ENCODE results near the gene LARGE1. TPM values are rescaled to one million over a fixed set of nuclear protein-coding genes. Genes with fewer than 3 reads are reported as not detected.

LARGE1 gene
- total and polyA plus RNA-seq, 2 of the 13 experiments (the other 11 are each of a cell fraction or from before 2014, with no cell fraction given): 8.4 to 11.0 TPM

- TF ChIP-seq MED8 (CRISPR knock-in tag; IDR thresholded peaks at IDR 0.05; ENCODE audit: insufficient replicate concordance): no peak
- TF ChIP-seq MBNL3 (CRISPR knock-in tag; conservative IDR thresholded peaks at IDR 0.05): no peak
- no peak for TF ChIP-seq KDM5A (IDR thresholded peaks at IDR 0.05; ENCODE audit: borderline replicate concordance, low read length)
- no peak for TF ChIP-seq REPIN1 (CRISPR knock-in tag; IDR thresholded peaks at IDR 0.05; ENCODE audit: borderline replicate concordance, low read depth)
- TF ChIP-seq RFX3 (CRISPR knock-in tag; IDR thresholded peaks at IDR 0.05): no peak
- TF ChIP-seq NFIB (CRISPR knock-in tag; IDR thresholded peaks at IDR 0.05; ENCODE audit: borderline replicate concordance): no peak
- no peak for TF ChIP-seq SP5 (CRISPR knock-in tag; IDR thresholded peaks at IDR 0.05; ENCODE audit: borderline replicate concordance, low read depth)
- TF ChIP-seq MIXL1 (CRISPR knock-in tag; IDR thresholded peaks at IDR 0.05): peak; percentile 72; the same call in 1 of the 2 replicates
- peak; percentile 89 for TF ChIP-seq ZBTB43 (CRISPR knock-in tag; conservative IDR thresholded peaks at IDR 0.05)
- TF ChIP-seq ZNF276 (CRISPR knock-in tag; IDR thresholded peaks at IDR 0.05; ENCODE audit: low read depth): no peak
- 0 out of 2 replicates have a peak, but pooled peaks have one; percentile 66 for TF ChIP-seq IRF9 (CRISPR knock-in tag; IDR thresholded peaks at IDR 0.05; ENCODE audit: borderline replicate concordance)
- TF ChIP-seq NFE2 (CRISPR knock-in tag; IDR thresholded peaks at IDR 0.05): no peak
- 0 out of 2 replicates have a peak, but pooled peaks have one; percentile 25 for TF ChIP-seq ZNF792 (CRISPR knock-in tag; IDR thresholded peaks at IDR 0.05)
- no peak for TF ChIP-seq CEBPZ (IDR thresholded peaks at IDR 0.05; ENCODE audit: low read length)
- TF ChIP-seq NRL (CRISPR knock-in tag; IDR thresholded peaks at IDR 0.05; ENCODE audit: borderline replicate concordance): no peak
- TF ChIP-seq TAF1 (CRISPR knock-in tag; IDR thresholded peaks at IDR 0.05): no peak
- TF ChIP-seq GTF3A (CRISPR knock-in tag; conservative IDR thresholded peaks at IDR 0.05): no peak
- 0 out of 2 replicates have a peak, but pooled peaks have one; percentile 50 for TF ChIP-seq SKIL (CRISPR knock-in tag; IDR thresholded peaks at IDR 0.05; ENCODE audit: borderline replicate concordance)
- TF ChIP-seq ARNTL (CRISPR knock-in tag; IDR thresholded peaks at IDR 0.05): 0 out of 2 replicates have a peak, but pooled peaks have one; percentile 57
Observed at GRCh38 chr22:33510429-33510904, 409.8 kb downstream of the LARGE1 start (continued).
